ENCODE measurements around the gene CDS1. TPM values are rescaled to one million over a fixed set of nuclear protein-coding genes. Genes with fewer than 3 reads are reported as not detected.
"Not testable (repeated sequence)": the region's sequence is repeated elsewhere in the genome, so short reads cannot be mapped to it uniquely, and the experiment has no call there.

Gene CDS1
- 28.2 TPM for polyA plus RNA-seq (ENCODE audit: insufficient read length)
- long read RNA-seq, donor 1, full-length matches to known transcripts, result 7 of 12 reads
- long read RNA-seq, donor 1, partial matches to known transcripts, result 5 of 12 reads
- long read RNA-seq, donor 1, other reads (novel, unspliced or antisense), result 0 of 12 reads
- long read RNA-seq, donor 2, full-length matches to known transcripts, result 4 of 4 reads
- long read RNA-seq, donor 2, partial matches to known transcripts, result 0 of 4 reads
- long read RNA-seq, donor 2, other reads (novel, unspliced or antisense), result 0 of 4 reads
- long read RNA-seq, donor 3, full-length matches to known transcripts, result 7 of 7 reads
- long read RNA-seq, donor 3, partial matches to known transcripts, result 0 of 7 reads
- long read RNA-seq, donor 3, other reads (novel, unspliced or antisense), result 0 of 7 reads
- long read RNA-seq, donor 4, result 0 reads
- long read RNA-seq, donor 5, full-length matches to known transcripts, result 10 of 10 reads
- long read RNA-seq, donor 5, partial matches to known transcripts, result 0 of 10 reads
- long read RNA-seq, donor 5, other reads (novel, unspliced or antisense), result 0 of 10 reads
- long read RNA-seq, donor 6, full-length matches to known transcripts, result 2 of 2 reads
- long read RNA-seq, donor 6, partial matches to known transcripts, result 0 of 2 reads
- long read RNA-seq, donor 6, other reads (novel, unspliced or antisense), result 0 of 2 reads
- long read RNA-seq, donor 7, full-length matches to known transcripts, result 8 of 22 reads
- long read RNA-seq, donor 7, partial matches to known transcripts, result 14 of 22 reads
- long read RNA-seq, donor 7, other reads (novel, unspliced or antisense), result 0 of 22 reads
- long read RNA-seq, donor 8, full-length matches to known transcripts, result 5 of 5 reads
- long read RNA-seq, donor 8, partial matches to known transcripts, result 0 of 5 reads
- long read RNA-seq, donor 8, other reads (novel, unspliced or antisense), result 0 of 5 reads

- peak; percentile 33 for DNase-seq
Observed at GRCh38 chr4:84582988-84583875, at the start of gene CDS1. TSS of gene CDS1 (plus strand) at chr4:84583127. CDS start at chr4:84583402, 275 bp downstream.

GRCh38 chr4:84535901-84536300 is 47.0 kb upstream of the CDS1 start:
- DNase-seq, result no peak

DNA sequence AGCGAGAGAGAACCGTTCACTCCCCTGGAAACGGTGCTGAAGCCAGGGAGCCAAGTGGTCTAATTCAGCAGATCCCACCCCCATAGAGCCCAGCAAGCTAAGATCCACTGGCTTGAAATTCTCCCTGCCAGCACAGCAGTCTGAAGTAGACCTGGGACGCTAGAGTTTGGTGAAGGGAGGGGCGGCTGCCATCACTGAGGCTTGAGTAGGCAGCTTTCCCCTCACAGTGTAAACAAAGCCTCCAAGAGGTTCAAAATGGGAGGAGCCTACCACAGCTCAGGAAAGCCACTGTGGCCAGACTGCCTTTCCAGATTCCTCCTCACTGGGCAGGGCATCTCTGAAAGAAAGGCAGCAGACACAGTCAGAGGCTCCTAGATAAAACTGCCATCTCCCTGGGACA is 37.8 kb upstream of the CDS1 start:
- DNase-seq, result no peak

DNA sequence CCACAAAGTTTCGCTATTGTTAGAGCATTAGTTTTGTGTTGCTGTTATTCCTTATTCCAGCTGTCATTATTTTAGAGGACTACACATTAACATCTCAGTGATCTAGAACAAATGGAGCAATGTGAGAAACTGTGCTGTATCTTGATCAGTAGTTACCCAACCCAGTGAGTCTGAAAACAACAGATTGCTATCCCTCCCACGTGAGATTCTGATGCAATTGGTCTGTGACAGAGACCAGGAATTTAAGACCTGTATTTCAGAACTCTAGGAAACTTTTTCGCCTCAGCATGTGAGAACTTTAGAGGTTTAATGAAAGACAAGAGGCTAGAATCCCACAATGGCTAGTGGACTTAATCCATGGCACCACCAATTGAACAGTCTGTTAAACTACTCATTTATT is 35.7 kb upstream of the CDS1 start:
- no peak for DNase-seq

- DNase-seq, result not testable (repeated sequence)
Observed at GRCh38 chr4:84549191-84549590, 33.7 kb upstream of the CDS1 start.

- no peak for DNase-seq
Observed at GRCh38 chr4:84562156-84562555, 20.8 kb upstream of the CDS1 start.

- DNase-seq, result no peak
Observed at GRCh38 chr4:84563002-84563401, 19.9 kb upstream of the CDS1 start.

- no peak for DNase-seq
Observed at GRCh38 chr4:84565951-84566350, 17.0 kb upstream of the CDS1 start.

- DNase-seq, result no peak
Observed at GRCh38 chr4:84568496-84568895, 14.4 kb upstream of the CDS1 start.

- DNase-seq, result no peak
Observed at GRCh38 chr4:84569009-84569408, 13.9 kb upstream of the CDS1 start.

DNA sequence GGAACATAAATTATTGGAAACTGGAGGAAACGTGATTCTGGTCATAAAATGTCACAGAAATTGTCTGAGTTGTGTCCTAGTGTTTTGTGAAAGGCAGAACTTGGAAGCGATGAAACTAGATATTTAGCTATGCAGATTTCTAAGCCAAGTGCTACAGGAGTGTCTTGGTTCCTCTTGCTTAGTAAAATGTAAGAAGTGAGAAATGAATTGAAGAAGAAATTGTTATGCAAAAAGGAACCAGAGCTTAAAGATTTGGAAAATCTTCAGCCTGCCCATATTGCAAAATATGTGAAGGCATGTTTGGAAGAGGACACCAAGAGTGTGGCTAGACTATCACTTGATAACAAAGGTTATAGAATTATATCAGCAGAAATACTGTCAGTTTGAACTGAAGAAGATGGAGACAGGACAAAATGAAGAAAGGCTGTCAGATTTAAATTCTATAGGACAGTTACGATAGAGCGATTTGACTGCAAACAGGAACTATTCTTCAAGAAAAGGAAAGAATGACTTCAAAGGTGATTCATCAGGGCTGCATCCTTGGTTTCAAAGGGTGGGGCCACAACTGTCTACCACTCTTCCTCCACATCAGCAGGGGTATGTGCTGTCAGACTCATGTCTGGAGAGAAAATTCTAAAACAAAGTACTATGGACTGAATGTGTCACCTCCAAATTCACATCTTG is 9.4 kb upstream of the CDS1 start:
- DNase-seq, result no peak

DNA sequence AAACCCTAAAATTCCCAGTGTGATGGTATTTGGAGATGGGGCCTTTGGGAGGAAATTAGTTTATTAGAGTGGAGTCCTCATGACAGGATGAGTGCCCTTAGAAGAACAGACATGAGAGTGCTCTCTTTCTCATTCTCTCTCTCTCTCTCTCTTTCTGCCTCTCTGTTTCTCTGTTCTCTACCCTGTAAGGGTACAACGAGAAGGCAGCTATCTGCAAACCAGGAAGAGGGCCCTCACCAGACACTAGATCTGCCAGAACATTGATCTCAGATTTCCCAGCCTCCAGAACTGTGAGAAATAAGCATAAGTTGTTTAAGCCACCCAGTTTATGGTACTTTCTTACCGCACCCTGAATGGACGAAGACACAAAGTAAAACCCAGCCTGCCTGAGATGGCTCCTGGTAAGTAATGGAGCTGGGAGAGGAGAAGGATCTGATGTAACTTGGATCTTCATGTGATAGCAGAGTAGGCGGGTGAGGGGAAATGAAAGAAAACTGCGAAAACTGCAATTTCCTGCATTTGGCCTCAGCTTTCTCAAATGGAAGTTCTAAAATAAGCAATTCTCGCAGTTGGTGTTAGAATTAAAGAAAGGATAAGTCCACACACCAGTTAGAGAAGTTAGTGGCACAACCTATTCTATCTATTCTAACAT is 8.7 kb upstream of the CDS1 start:
- DNase-seq, result no peak

DNA sequence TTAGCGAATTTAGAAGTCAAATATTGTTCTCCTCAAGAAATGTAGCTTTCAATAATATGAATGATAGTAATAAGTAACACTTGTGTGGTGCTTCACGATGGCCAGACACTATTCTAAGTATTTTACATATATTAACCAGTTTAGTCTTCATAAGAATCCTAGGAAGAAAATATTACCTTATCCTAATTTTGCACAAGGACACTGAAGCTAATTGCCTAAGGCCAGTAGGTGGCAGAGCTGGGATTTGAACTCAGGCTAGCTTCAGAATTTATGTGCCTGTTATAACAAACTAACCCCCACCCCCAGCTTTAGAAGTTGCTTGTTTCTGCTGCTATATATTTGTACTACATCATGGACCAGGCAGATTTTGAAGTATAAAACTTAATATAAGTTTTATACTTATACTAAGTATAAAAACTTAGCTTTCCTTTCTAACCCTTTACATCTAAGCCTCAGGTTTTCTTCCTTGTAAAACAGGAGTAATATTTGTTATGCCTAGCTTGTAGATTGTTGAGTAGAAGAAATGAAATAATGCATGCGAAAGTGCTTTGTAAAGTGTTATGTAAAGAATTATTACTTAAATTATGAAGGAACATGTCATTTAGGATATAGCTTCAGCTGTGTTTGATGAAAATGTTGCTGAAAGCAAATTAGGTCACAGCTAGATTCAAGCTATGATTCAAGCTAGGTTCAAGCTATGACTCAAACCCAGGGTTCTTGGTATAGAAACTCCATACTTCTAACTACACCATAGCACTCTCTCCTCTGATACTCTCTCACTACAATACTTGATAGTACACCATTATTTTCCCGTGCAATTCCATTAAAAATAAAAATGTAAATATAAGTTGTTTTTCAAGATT is 4.2 kb upstream of the CDS1 start:
- DNase-seq, result peak; percentile 50

DNA sequence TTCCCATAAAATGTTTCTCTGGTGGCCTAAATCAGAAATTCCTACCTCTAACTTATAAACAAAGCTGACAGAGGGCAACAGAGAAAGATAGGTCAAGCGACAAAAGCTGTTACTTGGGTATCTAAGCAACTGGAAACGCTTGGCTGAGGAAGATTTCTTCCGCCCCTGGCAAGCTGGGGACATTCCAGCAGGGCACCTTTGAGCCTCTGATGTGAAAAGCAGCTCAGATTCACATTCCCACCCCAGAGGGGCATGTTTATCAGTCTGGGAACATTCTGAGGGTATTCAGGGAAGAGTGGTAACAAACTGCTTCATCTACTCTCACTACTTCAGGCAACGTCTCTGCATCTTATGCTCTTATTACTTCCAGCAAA is 3.5 kb upstream of the CDS1 start:
- DNase-seq, result peak; percentile 82

- DNase-seq, result peak; percentile 91
Observed at GRCh38 chr4:84582302-84582987, 482 bp upstream of the CDS1 start.

DNA sequence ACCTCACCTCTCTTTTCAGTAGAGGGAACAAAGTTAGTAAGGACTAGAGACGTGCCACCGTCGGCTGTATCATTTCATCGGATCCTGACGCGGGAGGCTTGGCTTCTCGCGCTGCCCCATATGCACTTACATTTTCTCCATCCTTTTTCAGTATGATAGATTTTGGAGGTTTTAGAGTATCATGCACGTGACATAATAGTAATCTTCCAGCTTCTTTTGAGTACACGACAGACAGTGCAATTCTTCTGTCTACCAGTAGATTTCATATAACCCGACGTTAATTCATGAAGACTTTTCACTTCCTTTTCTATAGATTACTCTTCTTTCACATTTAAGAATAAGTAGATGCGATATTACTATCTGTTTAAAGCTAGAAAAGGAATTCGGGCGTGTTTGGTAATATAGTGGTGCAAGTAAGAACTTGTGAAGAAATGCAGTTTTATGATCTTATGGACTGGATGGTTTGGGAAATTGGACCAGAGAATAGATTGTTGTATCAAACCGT is 1.0 kb downstream of the CDS1 start:
- no peak for DNase-seq

DNA sequence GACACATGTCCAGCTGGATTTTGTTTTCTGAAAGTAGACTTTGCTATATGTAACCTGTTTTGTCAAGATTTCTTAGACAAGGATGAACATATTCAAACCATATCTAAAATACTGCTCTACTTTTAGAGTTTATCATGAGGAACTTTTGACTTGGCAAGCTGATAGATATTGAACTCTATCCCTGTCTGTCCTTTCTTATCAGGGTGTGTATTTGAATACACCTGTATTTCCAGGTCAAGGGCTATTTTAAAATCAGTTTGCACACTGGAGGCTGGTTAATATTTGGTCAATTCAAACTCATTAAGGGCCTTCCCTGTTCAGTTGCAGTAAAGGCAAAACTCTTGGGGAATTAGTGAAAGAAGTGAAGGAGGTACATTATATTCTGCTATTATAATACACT is 2.3 kb downstream of the CDS1 start:
- DNase-seq, result no peak

DNA sequence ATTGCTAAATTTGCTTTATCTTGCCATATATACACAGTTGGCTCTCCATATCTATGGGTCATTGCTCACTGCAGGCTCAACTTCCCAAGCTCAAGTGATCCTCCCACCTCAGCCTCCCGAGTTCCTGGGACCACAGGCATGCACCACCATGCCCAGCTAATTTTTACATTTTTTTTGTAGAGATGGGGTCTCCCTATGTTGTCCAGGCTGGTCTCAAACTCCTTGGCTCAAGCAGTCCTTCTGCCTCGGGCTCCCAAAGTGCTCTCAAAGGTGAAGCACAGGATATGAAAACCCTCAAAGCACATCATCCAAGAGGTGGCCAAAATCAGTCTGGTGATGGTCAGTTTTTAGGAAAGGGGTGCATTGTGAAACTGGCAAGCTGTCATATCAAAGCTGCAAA is 11.8 kb downstream of the CDS1 start:
- DNase-seq, result no peak

DNA sequence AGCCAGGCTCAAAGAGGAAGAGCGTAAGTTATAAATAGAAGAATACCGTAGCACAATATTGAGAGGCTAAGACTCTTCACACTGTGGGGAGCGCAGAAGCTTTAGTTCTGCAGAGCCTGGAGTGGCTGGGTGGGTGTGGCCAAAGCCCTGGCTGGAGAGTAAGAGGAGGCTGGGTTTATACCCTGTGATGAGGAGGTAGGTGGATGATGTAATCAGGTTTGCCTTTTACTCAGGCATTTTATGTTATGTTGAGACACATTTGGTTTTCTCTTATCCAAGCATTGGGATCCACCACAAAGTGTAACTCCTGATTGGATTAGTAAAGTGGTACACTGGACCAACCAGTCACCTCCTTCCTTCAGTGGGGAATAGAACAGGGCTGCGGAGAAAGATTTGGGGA is 13.9 kb downstream of the CDS1 start:
- no peak for DNase-seq
